H1 (cell line): ENCODE measurements around the gene SNRNP70. TPM values are rescaled to one million over a fixed set of nuclear protein-coding genes. Genes with fewer than 3 reads are reported as not detected.

Source experiments
- BACH1 ChIP-seq: IDR thresholded peaks from 2 replicates; pipeline ENCODE4 v1.6.1; 2012; ENCODE audit warnings: low read length, improper control_type of control experiment
- MAFK ChIP-seq: IDR thresholded peaks from 2 replicates; pipeline ENCODE4 v1.6.1; 2012; ENCODE audit warnings: low read depth, mild to moderate bottlenecking, improper control_type of control experiment, low read length
- RFX5 ChIP-seq: IDR thresholded peaks from 2 replicates; pipeline ENCODE4 v1.6.1; 2011; ENCODE audit warnings: low read depth, low read length, improper control_type of control experiment, borderline replicate concordance
- SP1 ChIP-seq: IDR thresholded peaks from 2 replicates; pipeline ENCODE4 v1.6.1; 2011; ENCODE audit warnings: low read depth, low read length
- SP2 ChIP-seq: IDR thresholded peaks from 2 replicates; pipeline ENCODE4 v1.6.1; 2012; ENCODE audit warnings: mild to moderate bottlenecking, low read length, inconsistent platforms
- TAF1 ChIP-seq: IDR thresholded peaks from 2 replicates; pipeline ENCODE4 v1.6.1; 2011; ENCODE audit warnings: mild to moderate bottlenecking, low read depth, low read length
- YY1 ChIP-seq: IDR thresholded peaks from 2 replicates; pipeline ENCODE4 v1.6.1; 2011; ENCODE audit warnings: low read depth, mild to moderate bottlenecking, low read length
- polyA plus RNA-seq, 7 experiments: library from polyadenylated mRNA; depleted of rRNA in 3 of 7; stranded (reverse) in 5 of 7; unstranded in 2 of 7; fragments of >200 nt in 5 of 7; fragments of 200-250 nt in 2 of 7; gene quantifications; 1 replicate in 5 of 7; 2 replicates in 1 of 7; 4 replicates in 1 of 7; pipeline versions ENCODE4 v1.2.1 to v1.2.3, GENCODE V29; 2011 to 2013; ENCODE audit warnings: missing spikeins in 2 of 7, mixed read lengths in 2 of 7
- total RNA-seq: library from RNA; stranded (reverse); fragmentation: NEBNext Ultra II Directional; extraction: Animal tissue kit (Norgen Biotek cat#: 25700); gene quantifications from 2 replicates; pipeline ENCODE4 v1.2.1, GENCODE V29; 2021
- TF ChIP-seq, protein P1 (sequence below): IDR thresholded peaks from 2 replicates; pipeline ENCODE4 v1.6.1; 2012; ENCODE audit warnings: low read length, inconsistent platforms

The SNRNP70 gene
- total and polyA plus RNA-seq, 2 of the 8 experiments (the other 6 are each of a cell fraction or from before 2014, with no cell fraction given): 231 to 235 TPM

- TF ChIP-seq, protein P1, sequence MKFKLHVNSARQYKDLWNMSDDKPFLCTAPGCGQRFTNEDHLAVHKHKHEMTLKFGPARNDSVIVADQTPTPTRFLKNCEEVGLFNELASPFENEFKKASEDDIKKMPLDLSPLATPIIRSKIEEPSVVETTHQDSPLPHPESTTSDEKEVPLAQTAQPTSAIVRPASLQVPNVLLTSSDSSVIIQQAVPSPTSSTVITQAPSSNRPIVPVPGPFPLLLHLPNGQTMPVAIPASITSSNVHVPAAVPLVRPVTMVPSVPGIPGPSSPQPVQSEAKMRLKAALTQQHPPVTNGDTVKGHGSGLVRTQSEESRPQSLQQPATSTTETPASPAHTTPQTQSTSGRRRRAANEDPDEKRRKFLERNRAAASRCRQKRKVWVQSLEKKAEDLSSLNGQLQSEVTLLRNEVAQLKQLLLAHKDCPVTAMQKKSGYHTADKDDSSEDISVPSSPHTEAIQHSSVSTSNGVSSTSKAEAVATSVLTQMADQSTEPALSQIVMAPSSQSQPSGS: no peak
- no peak for TF ChIP-seq YY1
- TF ChIP-seq BACH1: no peak
- TF ChIP-seq MAFK: no peak
- no peak for TF ChIP-seq SP1
- no peak for TF ChIP-seq RFX5
- no peak for TF ChIP-seq SP2
- TF ChIP-seq TAF1: no peak
Measured at GRCh38 chr19:49059053-49059452, 26.2 kb upstream of the SNRNP70 start (continued).
